OCI-LY7 (cell line): ENCODE measurements around the gene TAOK3.

Experiments
- CTCF ChIP-seq: fragments of 200-600 bp; sonication (generic); conservative IDR thresholded peaks from 2 replicates; pipeline ENCODE4 v1.5.1; 2014; ENCODE audit warnings: mild to moderate bottlenecking, antibody characterized with exemption, low read length, moderate library complexity, mixed read lengths
- EZH2phosphoT487 ChIP-seq: fragments of 200-600 bp; sonication (generic); IDR thresholded peaks from 2 replicates; pipeline ENCODE4 v1.6.1; 2018; ENCODE audit warnings: low read depth, borderline replicate concordance, mild to moderate bottlenecking, mixed run types, antibody characterized with exemption, low read length, moderate library complexity, mixed read lengths

GRCh38 chr12:118135788-118136558 is 236.7 kb downstream of the TAOK3 start, which contains the start of gene PEBP1:
- TF ChIP-seq CTCF (no peak), EZH2phosphoT487 (no peak)
